Fibroblast of upper back skin (primary cell): Measurements from ENCODE around the gene DDX31.

Experiments used
- DNase-seq: peaks from one replicate; pipeline ENCODE4 v3.0.0-alpha.2; 2013

Gene DDX31

GRCh38 chr9:132632413-132633129 lies 37.2 kb downstream of the DDX31 start:
- DNase-seq = no peak

GRCh38 chr9:132631685-132632084 lies 38.1 kb downstream of the DDX31 start:
- DNase-seq = no peak

- peak; percentile 77 for DNase-seq
Observed at GRCh38 chr9:132631280-132631679, 38.5 kb downstream of the DDX31 start.

GRCh38 chr9:132630811-132631210 lies 39.0 kb downstream of the DDX31 start:
- DNase-seq = no peak

GRCh38 chr9:132630116-132630515 lies 39.7 kb downstream of the DDX31 start:
- no peak for DNase-seq

GRCh38 chr9:132628746-132629145 lies 41.0 kb downstream of the DDX31 start:
- no peak for DNase-seq

- DNase-seq = no peak
Observed at GRCh38 chr9:132627594-132627993, 42.2 kb downstream of the DDX31 start.

GRCh38 chr9:132627106-132627505 lies 42.7 kb downstream of the DDX31 start:
- DNase-seq = no peak

- no peak for DNase-seq
Observed at GRCh38 chr9:132626285-132626684, 43.5 kb downstream of the DDX31 start.

GRCh38 chr9:132622159-132622558 lies 47.6 kb downstream of the DDX31 start:
- peak; percentile 53 for DNase-seq

GRCh38 chr9:132616725-132617124 lies 53.1 kb downstream of the DDX31 start:
- DNase-seq = no peak

- DNase-seq = no peak
Observed at GRCh38 chr9:132615774-132616173, 54.0 kb downstream of the DDX31 start.

- DNase-seq = no peak
Observed at GRCh38 chr9:132614324-132614723, 55.5 kb downstream of the DDX31 start.

GRCh38 chr9:132610661-132611060 lies 59.1 kb downstream of the DDX31 start:
- DNase-seq = no peak

- peak; percentile 83 for DNase-seq
Observed at GRCh38 chr9:132609829-132610228, 60.0 kb downstream of the DDX31 start.

- DNase-seq = no peak
Observed at GRCh38 chr9:132609184-132609583, 60.6 kb downstream of the DDX31 start.

GRCh38 chr9:132606066-132606465 lies 63.7 kb downstream of the DDX31 start:
- DNase-seq = no peak

GRCh38 chr9:132605387-132605786 lies 64.4 kb downstream of the DDX31 start:
- no peak for DNase-seq

- DNase-seq = no peak
Observed at GRCh38 chr9:132602207-132602606, 67.6 kb downstream of the DDX31 start.

- DNase-seq = no peak
Observed at GRCh38 chr9:132600326-132600984, 69.3 kb downstream of the DDX31 start.

GRCh38 chr9:132597073-132597775 lies 72.6 kb downstream of the DDX31 start:
- no peak for DNase-seq

GRCh38 chr9:132596200-132596599 lies 73.6 kb downstream of the DDX31 start:
- no peak for DNase-seq

GRCh38 chr9:132595319-132595718 lies 74.5 kb downstream of the DDX31 start:
- no peak for DNase-seq

- no peak for DNase-seq
Observed at GRCh38 chr9:132594412-132594811, 75.4 kb downstream of the DDX31 start.
